DND-41 (cell line): ENCODE measurements around the gene TMEM11.

Source experiments
- CTCF ChIP-seq: IDR thresholded peaks from 2 replicates; pipeline ENCODE4 v1.5.1; 2012; ENCODE audit warnings: borderline replicate concordance, low read length, moderate library complexity, mild to moderate bottlenecking; ENCODE audit not compliant: poor library complexity, severe bottlenecking; ENCODE audit errors: extremely low read depth
- EZH2 ChIP-seq: IDR thresholded peaks from 3 replicates; pipeline ENCODE4 v1.6.1; 2012; ENCODE audit warnings: borderline replicate concordance, low read depth, mild to moderate bottlenecking, moderate library complexity, low read length, inconsistent platforms; ENCODE audit not compliant: severe bottlenecking

- TF ChIP-seq CTCF (no peak), EZH2 (no peak)
These were observed 2.0 kb downstream of the TMEM11 start for GRCh38 chr17:21211825-21212479.
